Limb (tissue), 2 donors: ENCODE results near the gene USP7.
"Not testable (repeated sequence)": the region's sequence is repeated elsewhere in the genome, so short reads cannot be mapped to it uniquely, and the experiment has no call there.

Source experiments
- DNase-seq, 2 donors: peaks; one replicate each; pipeline ENCODE4 v3.0.0-alpha.2; 2016; ENCODE audit errors: extremely low spot score in 2 of 2

Gene USP7

GRCh38 chr16:8847623-8848022 lies 116.1 kb downstream of the USP7 start:
- peak in 1 of 2 donors; percentile 28 for DNase-seq

- peak in 1 of 2 donors; percentile 21 for DNase-seq
Observed at GRCh38 chr16:8847145-8847544, 116.6 kb downstream of the USP7 start.

GRCh38 chr16:8846401-8846932 lies 117.2 kb downstream of the USP7 start:
- peak in 1 of 2 donors; percentile 13 for DNase-seq

- peak in 1 of 2 donors; percentile 10 for DNase-seq
Observed at GRCh38 chr16:8845699-8846298, 117.9 kb downstream of the USP7 start.

- not testable (repeated sequence) for DNase-seq
Observed at GRCh38 chr16:8843296-8843695, 120.4 kb downstream of the USP7 start.
